ENCODE results near the gene CTBP2.

GRCh38 chr10:125107965-125108580 is 52.3 kb downstream of the CTBP2 start:
- TF ChIP-seq ZNF276 (CRISPR knock-in tag; IDR thresholded peaks at IDR 0.05; ENCODE audit: low read depth) (no peak), ZBTB33 (CRISPR knock-in tag; IDR thresholded peaks at IDR 0.05) (no peak), CTCF (CRISPR knock-in tag; IDR thresholded peaks at IDR 0.05) (no peak), SRF (IDR thresholded peaks at IDR 0.05; ENCODE audit: low read depth, low read length) (no peak), EZH2 (conservative IDR thresholded peaks at IDR 0.05; ENCODE audit: low read depth, low read length) (no peak), USF2 (IDR thresholded peaks at IDR 0.05; ENCODE audit: low read depth, low read length) (0 out of 2 replicates have a peak, but pooled peaks have one; percentile 14), USF2 (CRISPR knock-in tag; IDR thresholded peaks at IDR 0.05; ENCODE audit: borderline replicate concordance) (no peak), SP4 (CRISPR knock-in tag; IDR thresholded peaks at IDR 0.05) (no peak), AHR (CRISPR knock-in tag; IDR thresholded peaks at IDR 0.05) (no peak)

All from HepG2 (cell line).